HG03066 (cell line): ENCODE measurements around the gene SLC5A11.
"Not testable (repeated sequence)": the region's sequence is repeated elsewhere in the genome, so short reads cannot be mapped to it uniquely, and the experiment has no call there.

Experiments
- ATAC-seq: cut with Tn5 transposase; IDR thresholded peaks from one replicate; pipeline ENCODE4 v1.9.1; 2021; ENCODE audit warnings: low read depth; ENCODE audit not compliant: unreplicated experiment

Gene SLC5A11

DNA sequence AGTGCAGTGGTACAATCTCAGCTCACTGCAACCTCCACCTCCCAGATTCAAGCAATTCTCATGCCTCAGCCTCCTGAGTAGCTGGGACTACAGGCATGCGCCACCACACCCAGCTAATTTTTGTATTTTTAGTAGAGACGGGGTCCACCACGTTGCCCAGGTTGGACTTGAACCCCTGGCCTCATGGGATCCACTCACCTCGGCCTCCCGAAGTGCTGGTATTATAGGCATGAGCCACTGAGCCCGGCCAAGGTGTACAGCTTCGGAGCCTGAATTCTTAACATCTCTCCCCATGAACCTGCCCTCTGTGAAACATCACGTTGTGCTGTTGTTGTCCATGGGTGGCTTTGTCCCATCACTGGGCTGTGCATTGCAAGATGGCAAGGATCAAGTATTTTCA is 11.1 kb downstream of the SLC5A11 start:
- not testable (repeated sequence) for ATAC-seq

DNA sequence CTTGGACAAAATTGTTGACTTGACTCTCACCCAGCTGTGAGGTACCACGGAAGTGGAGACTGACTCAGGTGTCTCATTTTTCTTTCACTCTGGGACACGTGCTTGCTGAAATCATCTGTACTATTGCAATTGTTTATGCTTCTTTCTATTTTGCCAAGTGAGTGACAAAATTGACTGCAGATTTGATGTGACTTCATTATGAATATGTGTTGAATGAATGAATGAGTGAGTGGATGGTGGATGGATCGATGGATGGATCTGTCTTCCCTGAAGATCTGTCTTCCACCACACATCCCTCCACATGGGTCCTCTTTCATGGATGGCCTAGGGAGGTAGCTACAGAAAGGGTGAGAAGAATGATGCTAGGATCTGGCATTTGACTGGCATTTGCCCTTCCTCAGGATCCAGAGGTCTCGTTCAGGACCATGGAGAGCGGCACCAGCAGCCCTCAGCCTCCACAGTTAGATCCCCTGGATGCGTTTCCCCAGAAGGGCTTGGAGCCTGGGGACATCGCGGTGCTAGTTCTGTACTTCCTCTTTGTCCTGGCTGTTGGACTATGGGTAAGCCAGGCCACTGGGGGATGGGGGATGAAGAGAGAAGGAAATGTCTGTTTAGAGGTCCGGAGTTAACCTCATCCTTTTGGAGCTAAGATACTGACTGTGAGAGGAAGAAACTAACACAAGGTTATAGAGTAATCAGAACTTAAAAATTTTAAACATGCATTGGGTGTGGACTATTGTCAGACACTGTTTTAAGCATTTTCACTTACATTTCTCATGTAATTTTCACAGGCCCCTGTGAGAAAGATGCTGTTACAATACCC is 12.7 kb downstream of the SLC5A11 start:
- ATAC-seq = no peak

GRCh38 chr16:24861461-24861860 is 15.7 kb downstream of the SLC5A11 start:
- ATAC-seq = no peak

DNA sequence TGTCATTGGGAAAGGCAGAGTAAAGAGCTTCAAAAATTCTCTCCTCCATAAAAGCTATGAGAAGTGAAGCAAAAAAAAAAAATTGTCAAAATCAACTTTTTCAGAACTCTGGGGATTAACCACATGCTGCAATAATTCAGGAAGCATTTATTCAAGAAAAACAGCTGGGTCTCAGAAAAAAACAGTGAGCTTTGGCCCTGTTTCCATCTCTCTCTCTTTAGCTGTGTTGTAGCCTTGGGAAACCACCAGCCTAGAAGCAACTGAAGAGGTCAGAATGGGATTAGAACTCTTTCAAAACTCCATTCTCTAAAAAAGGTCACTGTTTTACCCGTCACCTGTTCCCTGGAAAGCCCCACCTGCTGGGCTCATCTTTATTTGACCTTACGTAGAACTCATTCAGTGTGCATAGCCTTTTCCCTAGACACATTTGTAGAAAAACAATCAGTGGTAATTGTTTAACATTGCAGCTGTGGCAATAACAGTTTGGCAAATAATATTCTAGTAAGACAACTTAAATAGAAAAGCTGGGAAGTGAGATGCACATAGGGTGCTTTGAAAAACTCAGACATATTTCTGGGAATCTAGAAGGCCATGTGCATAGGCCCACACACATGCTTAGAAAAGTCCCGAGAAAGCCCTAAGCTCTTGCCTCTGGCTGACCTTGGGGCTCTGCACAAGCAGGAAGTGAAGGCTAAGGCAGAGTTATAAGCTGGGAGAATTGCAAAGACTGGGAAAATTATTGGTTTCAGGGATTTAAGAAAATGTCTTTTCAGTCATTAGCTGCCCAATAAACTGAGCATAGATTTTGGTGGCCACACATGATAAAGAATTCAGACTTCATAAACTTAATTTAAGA is 18.0 kb downstream of the SLC5A11 start:
- no peak for ATAC-seq

- ATAC-seq = no peak
These were observed 23.3 kb downstream of the SLC5A11 start for GRCh38 chr16:24869033-24869432.

GRCh38 chr16:24871891-24872290 is 26.1 kb downstream of the SLC5A11 start:
- ATAC-seq = no peak

DNA sequence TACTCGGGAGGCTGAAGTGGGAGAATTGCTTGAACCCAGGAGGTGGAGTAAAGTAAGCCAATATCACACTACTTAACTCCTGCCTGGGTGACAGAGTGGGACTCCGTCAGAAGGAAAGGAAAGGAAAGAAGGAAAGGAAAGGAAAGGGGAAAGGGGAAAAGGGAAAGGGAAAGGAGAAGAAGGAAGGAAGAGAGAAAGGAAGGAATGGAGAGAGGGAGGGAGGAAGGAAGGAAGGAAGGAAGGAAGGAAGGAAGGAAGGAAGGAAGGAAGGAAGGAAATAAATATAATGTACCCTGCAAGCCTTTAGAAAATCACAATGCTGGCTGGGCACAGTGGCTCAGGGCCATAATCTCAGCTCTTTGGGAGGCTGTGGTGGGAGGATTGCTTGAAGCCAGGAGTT is 27.3 kb downstream of the SLC5A11 start:
- no peak for ATAC-seq

GRCh38 chr16:24875466-24875865 is 29.7 kb downstream of the SLC5A11 start:
- no peak for ATAC-seq

GRCh38 chr16:24876231-24876630 is 30.5 kb downstream of the SLC5A11 start:
- ATAC-seq = no peak

GRCh38 chr16:24879684-24880083 is 33.9 kb downstream of the SLC5A11 start:
- ATAC-seq = no peak

- no peak for ATAC-seq
These were observed 38.0 kb downstream of the SLC5A11 start for GRCh38 chr16:24883714-24884151.

- ATAC-seq = no peak
These were observed 41.7 kb downstream of the SLC5A11 start for GRCh38 chr16:24887472-24887871.

- no peak for ATAC-seq
These were observed 45.0 kb downstream of the SLC5A11 start for GRCh38 chr16:24890746-24891145.

DNA sequence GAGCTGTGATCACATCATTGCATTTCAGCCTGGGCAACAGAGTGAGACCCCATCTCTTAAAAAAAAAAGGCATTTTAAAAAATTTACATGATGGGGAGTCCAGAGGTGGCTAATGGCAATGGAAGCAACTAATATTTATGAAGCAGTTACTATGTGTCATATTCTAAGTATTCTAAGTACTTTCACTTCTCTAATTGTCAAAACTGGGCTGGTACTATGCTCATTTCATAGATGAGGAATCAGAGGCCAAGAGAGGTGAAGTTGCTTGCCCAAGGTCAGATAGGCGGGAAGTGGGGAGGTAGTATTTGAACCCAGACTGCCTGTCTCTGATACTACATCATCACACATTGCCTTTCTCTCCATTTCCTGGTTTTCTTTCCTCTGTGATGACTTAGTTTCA is 50.7 kb downstream of the SLC5A11 start:
- ATAC-seq = no peak

DNA sequence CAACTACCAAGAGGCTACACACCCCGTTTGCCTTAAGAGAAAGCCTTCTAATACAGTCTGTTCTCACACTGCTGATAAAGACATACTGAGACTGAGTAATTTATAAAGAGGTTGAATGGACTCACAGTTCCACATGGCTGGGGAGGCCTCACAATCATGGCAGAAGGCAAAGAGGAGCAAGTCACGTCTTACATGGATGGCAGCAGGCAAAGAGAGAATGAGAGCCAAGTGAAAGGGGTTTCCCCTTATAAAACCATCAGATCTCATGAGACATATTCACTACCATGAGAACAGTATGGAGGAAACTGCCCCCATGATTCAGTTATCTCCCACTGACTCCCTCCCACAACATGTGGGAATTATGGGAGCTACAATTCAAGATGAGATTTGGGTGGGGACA is 51.8 kb downstream of the SLC5A11 start:
- ATAC-seq = not testable (repeated sequence)

DNA sequence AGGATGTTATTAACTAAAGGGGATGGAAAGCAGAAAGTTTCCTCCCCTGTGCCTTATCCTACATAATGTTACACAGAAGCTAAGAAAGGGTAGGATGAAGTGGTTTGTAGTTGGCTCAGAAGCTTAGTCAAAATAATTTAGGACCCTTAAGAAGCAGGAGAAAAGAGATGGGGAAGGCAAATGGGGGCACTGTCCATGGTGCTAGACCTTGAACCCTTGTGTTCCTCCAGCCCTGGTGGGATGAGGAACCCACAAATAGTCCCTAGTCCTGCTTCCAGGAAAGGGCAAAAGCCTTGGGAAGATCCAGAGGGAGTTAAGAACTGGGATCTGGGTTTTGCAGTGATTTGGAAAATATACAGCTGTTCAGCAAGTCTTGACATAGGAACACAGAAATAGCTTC is 54.5 kb downstream of the SLC5A11 start:
- ATAC-seq = no peak

- no peak for ATAC-seq
These were observed 60.5 kb downstream of the SLC5A11 start for GRCh38 chr16:24906199-24906808.

GRCh38 chr16:24906901-24907300 is 61.1 kb downstream of the SLC5A11 start:
- ATAC-seq = no peak

DNA sequence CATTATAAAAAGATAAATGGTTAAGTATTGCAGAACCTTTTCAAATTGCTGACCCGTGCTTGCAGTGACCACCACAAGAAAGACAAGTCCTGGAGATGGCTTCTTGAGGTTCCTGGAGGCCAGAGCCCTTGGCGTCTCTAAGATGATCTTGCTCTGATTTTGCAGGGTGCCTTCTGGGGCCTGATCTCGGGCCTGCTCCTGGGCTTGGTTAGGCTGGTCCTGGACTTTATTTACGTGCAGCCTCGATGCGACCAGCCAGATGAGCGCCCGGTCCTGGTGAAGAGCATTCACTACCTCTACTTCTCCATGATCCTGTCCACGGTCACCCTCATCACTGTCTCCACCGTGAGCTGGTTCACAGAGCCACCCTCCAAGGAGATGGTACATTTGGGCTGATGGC is 63.0 kb downstream of the SLC5A11 start:
- ATAC-seq = no peak

GRCh38 chr16:24909856-24910255 is 64.1 kb downstream of the SLC5A11 start:
- no peak for ATAC-seq

DNA sequence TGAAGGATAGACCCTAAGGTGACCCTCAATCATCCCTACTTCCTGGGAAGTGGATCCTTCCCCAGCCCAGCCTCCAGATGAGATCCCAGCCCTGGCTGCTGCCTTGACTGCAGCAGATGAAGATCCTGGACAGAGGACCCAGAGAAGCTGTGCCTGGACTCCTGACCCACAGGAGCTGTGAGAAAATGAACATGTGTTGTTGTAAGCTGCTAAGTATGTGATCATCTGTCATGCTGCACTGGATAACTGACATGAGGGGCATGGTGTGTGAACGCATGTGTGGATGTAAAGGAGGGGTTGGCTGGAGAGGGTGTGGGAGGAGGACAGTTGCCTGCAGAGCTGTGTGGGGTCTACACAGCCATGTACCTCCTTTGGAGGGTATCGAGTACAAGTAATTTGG is 69.3 kb downstream of the SLC5A11 start:
- no peak for ATAC-seq
